Measurements from ENCODE around the gene APEX1.

DNA sequence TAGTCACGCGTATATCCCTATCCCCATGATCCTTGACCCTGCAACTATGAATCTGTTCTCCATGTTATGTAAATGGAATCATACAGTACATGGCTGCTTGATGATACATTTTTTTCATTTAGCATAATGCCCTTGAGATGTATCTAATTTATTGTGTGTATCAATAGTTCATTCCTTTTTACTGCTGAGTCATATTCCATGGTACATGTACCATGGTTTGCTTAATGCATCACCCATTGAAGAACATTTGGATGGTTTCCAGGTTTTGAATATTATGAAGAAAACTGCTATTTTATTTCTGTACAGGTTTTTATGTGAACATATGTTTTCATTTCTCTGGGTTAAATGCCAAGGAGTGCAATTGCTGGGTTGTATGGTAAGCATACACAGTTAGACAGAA is 46.3 kb downstream of the APEX1 start:
- TF ChIP-seq, protein P1, sequence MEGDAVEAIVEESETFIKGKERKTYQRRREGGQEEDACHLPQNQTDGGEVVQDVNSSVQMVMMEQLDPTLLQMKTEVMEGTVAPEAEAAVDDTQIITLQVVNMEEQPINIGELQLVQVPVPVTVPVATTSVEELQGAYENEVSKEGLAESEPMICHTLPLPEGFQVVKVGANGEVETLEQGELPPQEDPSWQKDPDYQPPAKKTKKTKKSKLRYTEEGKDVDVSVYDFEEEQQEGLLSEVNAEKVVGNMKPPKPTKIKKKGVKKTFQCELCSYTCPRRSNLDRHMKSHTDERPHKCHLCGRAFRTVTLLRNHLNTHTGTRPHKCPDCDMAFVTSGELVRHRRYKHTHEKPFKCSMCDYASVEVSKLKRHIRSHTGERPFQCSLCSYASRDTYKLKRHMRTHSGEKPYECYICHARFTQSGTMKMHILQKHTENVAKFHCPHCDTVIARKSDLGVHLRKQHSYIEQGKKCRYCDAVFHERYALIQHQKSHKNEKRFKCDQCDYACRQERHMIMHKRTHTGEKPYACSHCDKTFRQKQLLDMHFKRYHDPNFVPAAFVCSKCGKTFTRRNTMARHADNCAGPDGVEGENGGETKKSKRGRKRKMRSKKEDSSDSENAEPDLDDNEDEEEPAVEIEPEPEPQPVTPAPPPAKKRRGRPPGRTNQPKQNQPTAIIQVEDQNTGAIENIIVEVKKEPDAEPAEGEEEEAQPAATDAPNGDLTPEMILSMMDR (IDR thresholded peaks at IDR 0.05), result no peak
- TF ChIP-seq POLR2A (IDR thresholded peaks at IDR 0.05), result no peak
